ENCODE results near the gene KIRREL3.

Gene KIRREL3

DNA sequence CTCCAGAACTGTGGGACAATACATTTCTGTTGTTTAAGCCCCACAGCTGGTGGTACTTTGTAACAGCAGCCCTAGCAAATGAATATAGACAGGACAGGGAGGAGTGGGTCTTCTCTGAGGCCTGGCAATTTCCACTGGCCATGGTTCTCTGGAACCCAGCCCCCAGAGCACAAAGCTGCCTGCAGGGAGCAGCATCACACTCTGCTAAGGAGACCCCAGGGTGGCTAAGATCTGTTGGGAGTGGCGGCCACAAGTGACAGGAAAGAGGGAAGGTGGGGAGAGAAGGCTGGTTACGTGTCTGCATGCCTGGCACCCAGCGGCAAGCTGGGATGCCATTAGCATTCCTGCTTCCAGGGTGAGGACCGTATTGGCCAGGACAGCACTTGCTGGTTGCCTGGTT, 433.2 kb downstream of the KIRREL3 start:
- DNase-seq (ENCODE audit: low read depth), result no peak
- TF ChIP-seq, protein P1, sequence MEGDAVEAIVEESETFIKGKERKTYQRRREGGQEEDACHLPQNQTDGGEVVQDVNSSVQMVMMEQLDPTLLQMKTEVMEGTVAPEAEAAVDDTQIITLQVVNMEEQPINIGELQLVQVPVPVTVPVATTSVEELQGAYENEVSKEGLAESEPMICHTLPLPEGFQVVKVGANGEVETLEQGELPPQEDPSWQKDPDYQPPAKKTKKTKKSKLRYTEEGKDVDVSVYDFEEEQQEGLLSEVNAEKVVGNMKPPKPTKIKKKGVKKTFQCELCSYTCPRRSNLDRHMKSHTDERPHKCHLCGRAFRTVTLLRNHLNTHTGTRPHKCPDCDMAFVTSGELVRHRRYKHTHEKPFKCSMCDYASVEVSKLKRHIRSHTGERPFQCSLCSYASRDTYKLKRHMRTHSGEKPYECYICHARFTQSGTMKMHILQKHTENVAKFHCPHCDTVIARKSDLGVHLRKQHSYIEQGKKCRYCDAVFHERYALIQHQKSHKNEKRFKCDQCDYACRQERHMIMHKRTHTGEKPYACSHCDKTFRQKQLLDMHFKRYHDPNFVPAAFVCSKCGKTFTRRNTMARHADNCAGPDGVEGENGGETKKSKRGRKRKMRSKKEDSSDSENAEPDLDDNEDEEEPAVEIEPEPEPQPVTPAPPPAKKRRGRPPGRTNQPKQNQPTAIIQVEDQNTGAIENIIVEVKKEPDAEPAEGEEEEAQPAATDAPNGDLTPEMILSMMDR (conservative IDR thresholded peaks at IDR 0.05; ENCODE audit: control insufficient read depth, insufficient read depth, low read depth, low read length), result no peak
- H3K4me3 ChIP-seq (ENCODE audit: control insufficient read depth, low read depth, low read length), result no peak overlapping the region

DNA sequence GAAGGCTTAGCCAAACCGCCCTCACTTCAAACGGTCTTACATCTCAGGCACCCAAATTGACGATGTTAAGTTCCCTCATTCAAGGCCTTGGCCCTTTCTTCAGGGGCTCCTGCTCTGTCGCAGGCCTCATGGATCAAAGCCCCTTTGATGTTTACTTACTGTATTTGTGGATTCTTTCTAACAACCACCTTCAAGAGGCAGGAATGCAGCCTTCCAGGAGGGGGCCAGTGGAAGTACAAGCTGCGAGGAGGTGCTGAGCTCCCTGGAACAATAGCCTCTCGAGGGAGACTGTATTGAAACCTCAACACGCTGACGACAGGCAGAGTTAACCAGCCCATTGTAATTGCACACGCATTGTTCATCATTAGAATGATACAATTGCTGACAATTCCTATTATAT, 436.0 kb downstream of the KIRREL3 start:
- no peak for DNase-seq (ENCODE audit: low read depth)
- TF ChIP-seq, protein P1 (conservative IDR thresholded peaks at IDR 0.05; ENCODE audit: control insufficient read depth, insufficient read depth, low read depth, low read length), result no peak
- no peak overlapping the region for H3K4me3 ChIP-seq (ENCODE audit: control insufficient read depth, low read depth, low read length)

DNA sequence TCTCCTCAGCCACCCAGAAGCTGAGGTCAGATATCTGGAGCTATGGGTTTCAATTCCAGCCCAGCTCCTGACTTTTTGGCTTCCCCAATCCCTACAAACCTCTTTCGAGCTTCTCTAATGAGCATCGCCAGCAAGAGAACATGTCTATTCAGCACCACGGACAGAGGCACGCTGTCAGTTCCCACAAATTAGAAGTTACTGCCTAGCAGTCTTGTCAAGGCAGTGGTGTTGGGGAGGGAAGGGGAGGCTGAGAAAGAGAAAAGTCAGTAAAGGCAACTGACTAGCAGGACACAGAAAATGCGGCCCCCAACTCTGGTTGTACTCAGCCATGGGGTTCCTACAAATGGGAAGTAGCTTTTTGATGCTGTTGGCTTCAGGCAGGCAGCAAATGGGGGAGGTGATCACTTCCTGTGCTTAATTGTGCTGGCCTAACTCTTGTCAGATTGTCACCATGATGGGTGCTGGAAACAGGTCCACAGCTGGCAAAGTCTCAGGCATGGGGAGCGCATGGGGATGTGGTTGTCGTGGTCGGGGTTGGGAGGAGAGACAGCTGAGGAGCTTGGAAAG, 439.2 kb downstream of the KIRREL3 start:
- TF ChIP-seq, protein P1 (conservative IDR thresholded peaks at IDR 0.05; ENCODE audit: control insufficient read depth, insufficient read depth, low read depth, low read length), result no peak
- H3K4me3 ChIP-seq (ENCODE audit: control insufficient read depth, low read depth, low read length), result no peak overlapping the region
- DNase-seq (ENCODE audit: low read depth), result peak; percentile 57

DNA sequence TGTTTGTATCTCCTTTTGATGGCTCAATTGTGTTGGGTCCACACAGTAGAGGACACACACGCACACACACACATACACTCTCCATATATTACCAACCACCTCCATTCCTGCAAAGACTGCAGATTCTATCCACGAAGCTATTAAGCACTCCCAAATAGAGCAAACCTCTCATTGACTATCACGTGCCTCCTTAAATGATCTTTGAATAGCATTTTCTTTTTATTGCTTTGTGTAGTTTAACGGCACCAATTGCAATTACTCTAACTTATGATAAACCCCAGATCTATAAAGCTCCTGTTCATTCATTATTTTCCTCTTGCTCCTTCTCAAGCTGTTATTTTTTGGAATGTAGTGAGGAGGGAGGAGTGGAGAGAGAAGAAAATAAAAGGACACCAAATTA, 440.3 kb downstream of the KIRREL3 start:
- DNase-seq (ENCODE audit: low read depth), result no peak
- H3K4me3 ChIP-seq (ENCODE audit: control insufficient read depth, low read depth, low read length), result no peak overlapping the region
- TF ChIP-seq, protein P1 (conservative IDR thresholded peaks at IDR 0.05; ENCODE audit: control insufficient read depth, insufficient read depth, low read depth, low read length), result no peak

DNA sequence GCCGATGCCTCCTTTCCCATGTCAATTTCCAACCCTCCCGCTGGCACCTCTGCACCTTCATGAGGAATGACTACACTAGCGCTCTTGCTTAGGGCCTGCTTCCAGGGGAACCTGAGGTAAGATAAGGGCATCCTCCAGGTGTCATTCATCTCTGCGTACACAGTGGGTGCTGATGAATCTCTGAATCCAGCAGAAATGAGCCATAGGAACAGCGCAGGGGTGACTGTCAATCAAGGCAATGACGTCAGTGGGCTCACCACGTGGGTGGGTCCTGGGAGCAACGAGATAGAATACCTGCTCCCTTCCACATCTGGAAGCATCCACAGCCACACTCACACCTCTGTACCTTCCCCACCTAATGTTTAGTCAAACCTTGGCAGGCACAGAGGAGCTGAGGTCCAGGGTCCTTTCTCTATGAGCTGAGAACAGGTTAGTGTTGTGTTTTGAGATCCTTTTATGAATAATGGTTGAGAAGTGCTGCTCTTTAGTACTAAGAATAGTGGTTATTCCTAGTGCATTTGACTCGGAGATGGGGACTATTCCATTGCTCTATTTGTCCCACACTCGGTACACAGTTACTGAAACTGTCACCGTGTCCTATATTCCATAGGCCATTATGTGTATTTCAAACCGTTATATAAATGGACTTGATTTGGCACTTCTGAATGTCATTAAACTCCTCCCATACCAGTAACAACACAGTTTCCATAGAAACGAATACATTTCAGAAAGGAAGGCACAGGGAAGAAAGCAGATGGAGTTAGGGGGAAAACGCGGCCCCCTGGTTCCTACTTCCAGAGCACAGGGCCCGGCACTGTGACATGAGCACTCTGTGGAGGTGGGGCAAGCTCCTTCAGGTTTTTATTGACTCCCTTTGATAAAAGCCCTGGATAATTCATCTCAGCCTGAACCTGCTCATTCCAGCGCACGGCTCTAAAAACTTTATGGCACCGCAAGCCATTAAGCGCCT, 451.7 kb downstream of the KIRREL3 start:
- TF ChIP-seq, protein P1 (conservative IDR thresholded peaks at IDR 0.05; ENCODE audit: control insufficient read depth, insufficient read depth, low read depth, low read length), result no peak
- DNase-seq (ENCODE audit: low read depth), result no peak
- no peak overlapping the region for H3K4me3 ChIP-seq (ENCODE audit: control insufficient read depth, low read depth, low read length)

DNA sequence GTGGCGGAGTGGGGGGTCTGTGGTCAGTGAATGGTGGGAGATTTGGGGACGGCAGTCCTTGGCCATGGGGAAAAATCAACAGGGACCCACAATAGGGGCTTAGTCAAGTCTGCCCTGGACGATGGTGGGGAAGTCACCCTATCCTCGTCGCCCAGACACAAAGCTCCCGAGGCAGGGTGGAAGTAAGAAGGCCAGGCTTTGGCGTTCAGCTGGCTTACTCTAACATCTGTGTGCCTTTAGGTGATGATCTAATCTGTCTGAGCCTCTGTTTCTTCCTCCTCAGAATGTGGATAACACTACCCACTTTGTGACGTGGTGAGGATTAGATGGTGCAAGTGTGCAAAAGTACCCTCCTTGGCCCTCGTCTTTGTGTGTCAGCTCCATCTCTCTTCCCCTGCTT, 452.9 kb downstream of the KIRREL3 start:
- TF ChIP-seq, protein P1 (conservative IDR thresholded peaks at IDR 0.05; ENCODE audit: control insufficient read depth, insufficient read depth, low read depth, low read length), result no peak
- H3K4me3 ChIP-seq (ENCODE audit: control insufficient read depth, low read depth, low read length), result no peak overlapping the region
- no peak for DNase-seq (ENCODE audit: low read depth)
